HG02973 (cell line): Measurements from ENCODE around the gene OIT3.

ENCODE experiments used
- ATAC-seq: cut with Tn5 transposase; IDR thresholded peaks from one replicate; pipeline ENCODE4 v1.9.1; 2021; ENCODE audit warnings: moderate library complexity; ENCODE audit not compliant: unreplicated experiment

Gene OIT3

DNA sequence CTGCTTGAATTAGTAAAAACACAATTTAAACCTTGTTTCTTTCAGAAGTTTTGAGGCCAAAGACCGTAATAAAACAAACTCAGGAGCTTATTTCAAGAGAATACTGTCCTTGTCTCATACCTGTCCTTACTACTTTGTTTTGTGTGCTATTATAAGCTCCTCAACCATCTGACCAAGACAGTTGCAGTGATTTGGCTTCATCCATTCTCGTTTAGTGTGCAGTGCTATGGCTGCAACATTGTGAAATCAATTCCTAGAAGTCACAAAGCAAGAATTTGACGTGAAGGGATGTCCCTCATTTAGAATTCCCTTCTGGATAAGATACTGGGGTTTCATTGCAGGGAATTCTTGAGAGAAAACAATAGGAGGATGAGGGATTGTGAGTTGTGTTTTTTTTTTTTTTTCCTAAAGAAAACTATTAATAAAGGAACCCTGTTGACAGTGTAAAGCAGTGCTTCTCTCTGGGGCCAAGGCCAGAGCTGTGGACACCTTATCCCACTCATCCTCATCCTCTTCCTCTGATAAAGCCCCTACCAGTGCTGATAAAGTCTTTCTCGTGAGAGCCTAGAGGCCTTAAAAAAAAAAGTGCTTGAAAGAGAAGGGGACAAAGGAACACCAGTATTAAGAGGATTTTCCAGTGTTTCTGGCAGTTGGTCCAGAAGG lies at the start of gene OIT3:
Gene OIT3 (plus strand): TSS at position 604 of the 663 bp plus-strand sequence. CDS start 60 bp downstream, outside the sequence.
- ATAC-seq, result no peak

DNA sequence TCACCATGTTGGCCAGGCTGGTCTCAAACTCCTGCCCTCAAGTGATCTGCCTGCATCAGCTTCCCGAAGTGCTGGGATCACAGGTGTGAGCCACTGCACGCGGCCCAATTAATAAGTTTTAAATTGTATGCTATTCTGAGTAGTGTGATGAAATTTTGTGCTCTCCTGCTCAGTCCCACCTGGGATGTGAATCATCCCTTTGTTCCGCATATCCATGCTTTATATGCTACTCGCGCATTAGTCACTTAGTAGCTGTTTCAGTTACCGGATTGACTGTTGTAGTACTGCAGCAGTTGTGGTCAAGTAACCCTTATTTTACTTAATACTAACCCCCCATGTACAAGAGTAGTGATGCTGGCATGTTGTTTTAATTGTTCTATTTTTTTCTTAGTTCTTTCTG lies 47.3 kb upstream of the OIT3 start:
- no peak for ATAC-seq

- no peak for ATAC-seq
Measured at GRCh38 chr10:72847681-72848080, 45.9 kb upstream of the OIT3 start.

DNA sequence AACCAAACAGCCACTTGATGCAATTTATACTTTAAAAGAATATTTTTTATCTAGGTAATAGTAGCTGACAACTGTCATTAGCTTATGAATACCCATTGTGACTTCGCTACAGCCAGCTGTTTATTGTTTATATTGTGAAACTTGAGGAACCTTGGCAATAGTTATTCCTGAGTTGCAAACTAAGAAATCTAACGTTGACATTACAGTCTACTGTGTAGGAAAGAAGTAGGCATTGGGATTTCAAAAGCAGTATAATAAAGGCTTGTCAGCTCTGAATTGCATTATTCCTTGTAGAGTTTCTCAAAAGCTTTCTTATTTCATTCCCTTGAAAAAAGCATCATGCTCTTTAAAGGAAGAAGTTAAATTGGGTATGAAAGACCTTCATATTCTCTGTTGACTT lies 42.7 kb upstream of the OIT3 start:
- ATAC-seq, result no peak

DNA sequence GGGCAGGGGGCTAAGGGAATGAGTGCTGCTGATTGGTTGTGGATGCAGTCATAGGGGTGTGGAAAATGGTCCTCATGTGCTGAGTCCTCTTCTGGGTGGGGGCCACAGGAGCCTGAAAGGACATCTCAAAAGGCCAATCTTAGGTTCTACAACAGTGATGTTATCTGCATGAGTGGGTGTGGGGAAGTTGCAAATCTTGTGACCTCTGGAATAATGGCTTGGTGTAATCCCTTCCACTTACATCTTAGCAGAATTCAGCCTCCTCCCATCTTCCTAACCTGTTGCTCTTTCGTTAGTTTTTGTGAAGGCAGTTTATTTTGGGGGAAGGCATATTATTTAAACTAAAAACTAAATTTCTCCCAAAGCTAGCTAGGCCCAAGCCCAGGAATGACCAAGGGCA lies 42.0 kb upstream of the OIT3 start:
- ATAC-seq, result no peak

DNA sequence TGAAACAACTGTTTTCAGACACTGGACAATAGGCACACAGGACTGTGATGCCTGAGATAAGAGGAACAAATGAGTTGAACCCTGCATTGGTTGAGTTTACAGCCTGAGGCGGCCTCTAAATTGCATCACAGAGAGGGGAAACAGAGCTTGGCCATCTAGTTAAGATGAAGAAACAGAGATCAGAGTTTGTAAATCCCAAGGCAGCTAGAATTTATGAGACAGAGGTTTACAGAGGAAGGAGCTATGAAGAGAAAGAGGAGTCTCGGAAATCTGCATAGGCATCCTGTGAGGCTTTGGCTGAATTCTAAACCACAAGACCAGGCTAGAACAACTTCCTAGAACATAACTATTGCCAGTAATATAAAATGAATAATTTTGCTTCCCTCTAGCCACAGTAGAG lies 41.0 kb upstream of the OIT3 start:
- no peak for ATAC-seq

- ATAC-seq, result no peak
Measured at GRCh38 chr10:72855129-72855528, 38.4 kb upstream of the OIT3 start.

- ATAC-seq, result no peak
Measured at GRCh38 chr10:72855790-72856189, 37.7 kb upstream of the OIT3 start.

GRCh38 chr10:72858067-72858466 lies 35.5 kb upstream of the OIT3 start:
- no peak for ATAC-seq

- no peak for ATAC-seq
Measured at GRCh38 chr10:72862957-72863356, 30.6 kb upstream of the OIT3 start.

DNA sequence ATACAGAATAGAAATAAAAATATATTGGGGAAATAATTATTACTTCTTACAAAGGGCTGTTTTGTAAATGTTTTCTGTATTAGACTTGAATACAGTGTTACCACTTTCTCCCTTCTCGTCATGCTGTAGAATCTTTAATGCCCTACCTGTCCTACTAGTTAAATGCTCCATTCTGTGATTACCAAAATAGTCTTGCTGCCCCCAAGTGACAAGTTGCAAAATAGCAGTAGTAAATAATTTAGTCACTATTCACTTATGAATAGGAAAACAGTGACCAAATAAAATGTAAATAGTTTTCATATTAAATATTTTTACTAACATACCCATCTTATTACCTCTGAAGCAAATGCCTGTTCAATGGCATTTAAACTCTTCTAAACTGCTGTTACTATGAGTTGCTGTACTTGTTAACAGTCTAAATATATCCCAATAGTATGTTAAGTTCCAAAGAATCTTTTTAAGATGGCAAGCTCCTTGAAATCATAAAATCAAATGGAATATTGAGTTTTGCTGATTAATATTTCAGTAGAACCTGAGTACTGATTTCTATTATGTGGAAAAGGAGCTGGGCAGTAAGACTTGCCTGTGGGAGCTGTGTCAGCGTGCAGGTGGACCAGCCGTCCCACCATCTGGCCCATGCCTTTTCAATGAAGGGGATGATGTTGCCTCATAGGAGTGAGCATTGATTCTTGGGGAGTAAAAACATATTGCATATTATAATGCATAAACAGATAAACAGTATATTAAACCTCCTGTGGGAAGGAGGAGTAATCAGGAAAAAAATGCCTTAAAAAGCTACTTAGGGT lies 18.1 kb upstream of the OIT3 start:
- ATAC-seq, result no peak

- no peak for ATAC-seq
Measured at GRCh38 chr10:72879245-72879644, 14.3 kb upstream of the OIT3 start.

- no peak for ATAC-seq
Measured at GRCh38 chr10:72881291-72881690, 12.2 kb upstream of the OIT3 start.

DNA sequence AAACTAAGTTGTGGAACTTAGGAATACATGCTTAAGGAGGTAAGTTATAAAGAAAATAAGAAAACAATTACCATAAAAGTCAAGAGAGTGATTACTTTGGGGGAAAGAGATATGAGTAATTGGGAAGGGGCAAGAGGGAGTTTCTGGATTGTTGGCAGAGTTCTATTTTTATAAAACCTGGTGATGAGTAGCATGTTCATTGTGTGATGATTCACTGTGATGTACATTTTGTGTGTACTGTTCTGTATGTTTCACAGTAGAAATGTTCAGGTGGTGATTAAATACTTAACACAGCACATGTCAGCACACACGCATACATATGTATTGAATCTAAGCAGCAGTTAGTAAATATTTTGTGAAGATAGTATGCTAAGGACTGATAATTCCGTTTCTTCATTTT lies 9.7 kb upstream of the OIT3 start:
- ATAC-seq, result no peak

DNA sequence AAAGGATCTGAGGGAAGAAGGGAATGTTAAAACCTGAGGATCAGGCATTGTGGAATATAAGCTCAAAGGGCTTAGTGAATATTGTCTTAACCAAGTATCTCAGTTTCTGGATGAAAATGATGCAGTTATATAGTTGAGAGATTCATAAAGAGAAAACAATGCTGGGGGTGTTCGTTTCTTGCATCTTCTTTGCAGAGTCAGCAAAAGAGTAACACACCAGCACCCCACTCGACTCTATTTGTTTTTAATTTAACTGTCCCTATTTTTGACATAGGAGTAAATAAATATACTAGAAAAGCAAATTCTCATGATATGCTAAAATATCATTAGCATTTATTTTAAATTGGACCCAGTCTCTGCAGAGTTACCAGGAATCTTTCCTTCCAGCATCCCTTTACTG lies 7.6 kb upstream of the OIT3 start:
- no peak for ATAC-seq

GRCh38 chr10:72886621-72887020 lies 6.9 kb upstream of the OIT3 start:
- ATAC-seq, result no peak

- ATAC-seq, result no peak
Measured at GRCh38 chr10:72887043-72887442, 6.5 kb upstream of the OIT3 start.

DNA sequence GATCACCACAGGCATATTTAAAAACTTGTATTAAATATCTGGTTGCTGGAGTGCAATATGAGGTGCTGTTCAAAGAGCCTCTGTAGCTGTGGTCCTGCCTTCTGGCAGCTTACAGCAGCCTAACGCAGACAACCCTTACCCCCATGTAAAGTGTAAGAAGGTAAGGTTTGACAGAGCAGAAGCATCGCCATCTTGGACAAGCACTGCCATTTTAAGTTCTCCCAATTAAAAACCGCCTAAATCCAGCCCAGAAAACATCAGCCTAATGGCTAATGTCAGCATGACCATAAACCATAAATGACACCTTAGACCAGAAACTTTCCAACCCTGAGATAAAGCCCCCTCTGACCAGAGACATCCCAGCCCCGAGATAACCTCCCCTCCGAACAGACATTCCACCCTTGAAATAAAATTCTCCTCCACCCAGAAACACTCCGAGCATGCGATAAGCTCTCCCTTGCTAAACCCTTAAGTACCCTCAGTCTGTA lies 5.3 kb upstream of the OIT3 start:
- ATAC-seq, result no peak

DNA sequence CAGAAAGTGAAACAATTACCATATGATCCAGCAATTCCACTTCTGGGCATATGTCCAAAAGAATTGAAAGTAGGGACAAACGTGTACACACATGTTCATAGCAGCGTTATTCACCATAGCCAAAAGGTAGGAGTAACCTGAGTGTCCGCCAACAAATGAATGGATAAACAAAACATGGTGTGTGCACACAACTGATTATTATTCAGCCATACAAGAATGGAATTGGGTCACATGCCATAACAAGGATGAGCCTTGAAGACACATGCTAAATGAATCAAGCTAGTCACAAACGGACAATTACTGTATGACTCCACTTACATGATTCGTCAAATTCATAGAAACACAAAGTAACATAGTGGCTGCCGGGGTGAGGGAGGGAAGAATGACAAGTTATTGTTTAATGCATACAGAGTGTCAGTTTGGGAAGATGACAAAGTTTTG lies 4.1 kb upstream of the OIT3 start:
- ATAC-seq, result no peak

DNA sequence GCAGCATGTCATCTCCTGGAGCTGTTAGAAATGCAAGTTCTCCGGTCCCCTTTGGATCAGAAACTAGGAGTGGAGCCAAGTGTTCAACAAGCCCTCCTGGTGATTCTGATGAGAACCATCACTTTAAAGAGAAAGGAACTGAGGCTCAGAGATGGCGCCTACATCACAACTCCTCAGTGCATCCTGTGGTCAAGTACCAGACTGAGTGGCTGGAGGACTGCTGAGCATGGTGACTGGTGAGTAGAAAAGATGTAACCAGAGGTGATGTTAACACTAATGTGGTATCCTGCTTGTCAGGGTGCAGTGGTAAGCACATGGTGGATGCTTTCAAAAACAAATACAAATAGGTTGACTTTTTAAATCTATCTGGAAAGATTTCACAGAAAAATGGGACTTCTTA lies 3.5 kb upstream of the OIT3 start:
- no peak for ATAC-seq

DNA sequence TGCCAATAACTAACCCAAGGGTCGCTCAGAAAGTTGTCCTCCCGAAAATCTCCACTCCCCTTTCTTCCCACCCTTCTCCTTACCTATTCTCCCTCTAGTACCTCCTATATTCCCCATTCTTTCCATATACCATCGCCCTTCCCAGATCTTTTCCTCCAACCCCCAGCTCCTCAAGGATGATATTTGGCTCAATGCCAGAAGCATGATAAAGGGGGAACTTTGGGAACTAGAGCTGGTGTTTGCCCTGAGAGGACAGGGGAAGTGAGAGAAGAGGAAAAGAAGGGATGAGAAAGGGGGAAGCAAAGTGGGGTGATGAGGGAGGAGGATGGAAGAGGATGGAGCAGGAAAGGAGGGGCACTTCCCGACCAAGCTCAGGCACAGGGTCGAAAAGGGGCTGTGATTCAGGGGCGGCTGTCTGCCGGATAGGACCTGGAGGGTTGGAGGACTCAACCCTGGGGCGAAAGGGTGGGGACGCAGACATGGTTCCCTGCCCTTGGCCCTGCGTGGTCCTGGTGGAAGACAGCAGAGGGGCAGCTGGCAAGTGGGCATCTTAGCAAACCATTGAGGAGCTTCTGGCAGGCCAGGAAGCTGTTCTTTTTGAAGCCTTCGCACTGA lies 1.8 kb downstream of the OIT3 start:
- ATAC-seq, result no peak

GRCh38 chr10:72898616-72899015 lies 5.1 kb downstream of the OIT3 start:
- no peak for ATAC-seq
